Measurements from ENCODE around the gene OSBPL6.
A peak's percentile ranks its signal among the peaks of the same experiment; 100 is the strongest.

The OSBPL6 gene

DNA sequence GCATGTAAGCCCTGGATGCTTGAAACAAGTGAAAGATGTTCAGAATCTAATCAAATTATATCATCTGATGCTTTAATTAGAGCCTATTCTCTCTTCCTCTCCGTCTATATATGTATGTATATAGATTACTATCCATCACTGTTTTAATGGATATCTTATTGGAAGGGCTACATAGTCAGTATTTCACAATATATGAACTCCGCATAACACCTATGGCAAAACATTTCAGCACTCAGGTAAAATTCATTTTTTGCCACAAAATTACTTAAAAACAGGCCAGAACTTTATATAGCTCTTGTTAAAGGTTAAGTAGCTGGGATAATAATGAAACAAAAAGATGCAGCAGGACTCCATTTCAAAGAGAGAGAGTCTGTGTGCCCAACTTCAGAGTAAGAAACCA lies 258.0 kb downstream of the OSBPL6 start:
- no peaks in the 10 kb centered on the region for H3K9me3 ChIP-seq (ENCODE audit: insufficient read depth, low read length, severe bottlenecking)
- H3K27me3 ChIP-seq (ENCODE audit: insufficient read depth, low read length, poor library complexity): no peaks in the 10 kb centered on the region
- TF ChIP-seq, protein P1, sequence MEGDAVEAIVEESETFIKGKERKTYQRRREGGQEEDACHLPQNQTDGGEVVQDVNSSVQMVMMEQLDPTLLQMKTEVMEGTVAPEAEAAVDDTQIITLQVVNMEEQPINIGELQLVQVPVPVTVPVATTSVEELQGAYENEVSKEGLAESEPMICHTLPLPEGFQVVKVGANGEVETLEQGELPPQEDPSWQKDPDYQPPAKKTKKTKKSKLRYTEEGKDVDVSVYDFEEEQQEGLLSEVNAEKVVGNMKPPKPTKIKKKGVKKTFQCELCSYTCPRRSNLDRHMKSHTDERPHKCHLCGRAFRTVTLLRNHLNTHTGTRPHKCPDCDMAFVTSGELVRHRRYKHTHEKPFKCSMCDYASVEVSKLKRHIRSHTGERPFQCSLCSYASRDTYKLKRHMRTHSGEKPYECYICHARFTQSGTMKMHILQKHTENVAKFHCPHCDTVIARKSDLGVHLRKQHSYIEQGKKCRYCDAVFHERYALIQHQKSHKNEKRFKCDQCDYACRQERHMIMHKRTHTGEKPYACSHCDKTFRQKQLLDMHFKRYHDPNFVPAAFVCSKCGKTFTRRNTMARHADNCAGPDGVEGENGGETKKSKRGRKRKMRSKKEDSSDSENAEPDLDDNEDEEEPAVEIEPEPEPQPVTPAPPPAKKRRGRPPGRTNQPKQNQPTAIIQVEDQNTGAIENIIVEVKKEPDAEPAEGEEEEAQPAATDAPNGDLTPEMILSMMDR (IDR thresholded peaks at IDR 0.05; ENCODE audit: borderline replicate concordance, extremely low read depth, low read length, poor library complexity, severe bottlenecking): no peak
- TF ChIP-seq EZH2 (IDR thresholded peaks at IDR 0.05; ENCODE audit: borderline replicate concordance, low read depth, low read length, severe bottlenecking): no peak
- H4K20me1 ChIP-seq (ENCODE audit: insufficient read depth, low read length): peaks cover 16% of the 10 kb centered on the region
- H3K4me3 ChIP-seq (ENCODE audit: low read depth in 1 of 2, low read length in 2 of 2): no peak overlapping the region
- DNase-seq: no peak
- ATAC-seq (ENCODE audit: insufficient read depth, low read depth): no peak
- H3K79me2 ChIP-seq (ENCODE audit: insufficient read depth, low read length): peaks cover 29% of the 10 kb centered on the region
- peak overlapping the region; percentile 87 for H3K4me2 ChIP-seq (ENCODE audit: insufficient read depth, low read length)
- H3K4me1 ChIP-seq (ENCODE audit: insufficient read depth, low read length): peaks cover 36% of the 10 kb centered on the region
- H3K9ac ChIP-seq (ENCODE audit: low read depth, low read length): peak overlapping the region; percentile 89; the same call in 1 of the 2 replicates
- H3K27ac ChIP-seq (ENCODE audit: low read length): no peak overlapping the region
- peaks cover 25% of the 10 kb centered on the region for H3K36me3 ChIP-seq (ENCODE audit: insufficient read depth, low read length)
- H2AFZ ChIP-seq (ENCODE audit: low read depth, low read length): peak overlapping the region; percentile 39; the same call in 1 of the 2 replicates
